HG03280 (cell line): ENCODE data around the gene ESR1.

ENCODE experiments used
- ATAC-seq: cut with Tn5 transposase; IDR thresholded peaks from one replicate; pipeline ENCODE4 v1.9.1; 2021; ENCODE audit warnings: mild to moderate bottlenecking, moderate library complexity; ENCODE audit not compliant: unreplicated experiment

ESR1 gene

GRCh38 chr6:152167641-152168603 lies 360.4 kb downstream of the ESR1 start:
- ATAC-seq: no peak

- ATAC-seq: no peak
Observed at GRCh38 chr6:152170313-152170701, 362.8 kb downstream of the ESR1 start.

GRCh38 chr6:152170702-152171667 lies 363.5 kb downstream of the ESR1 start:
- peak; percentile 95 for ATAC-seq

DNA sequence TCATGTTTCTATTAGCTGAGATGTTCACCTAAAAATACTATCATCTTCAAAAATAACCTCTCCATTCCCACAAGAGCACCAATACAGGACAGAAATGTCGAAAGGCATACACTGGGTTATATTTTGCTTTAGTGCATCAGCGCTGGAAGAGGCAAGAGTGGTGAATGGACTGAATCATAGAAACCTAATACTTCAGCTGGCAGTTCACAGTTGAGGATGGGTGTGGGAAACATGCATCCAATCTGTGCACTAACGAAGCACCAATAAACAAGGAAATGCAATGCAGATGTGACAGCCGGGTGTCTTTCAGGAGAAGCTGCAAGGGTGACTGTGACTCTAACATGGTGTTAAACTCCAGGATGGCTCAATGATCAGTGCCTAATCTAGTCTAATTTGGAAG lies 365.8 kb downstream of the ESR1 start:
- no peak for ATAC-seq

DNA sequence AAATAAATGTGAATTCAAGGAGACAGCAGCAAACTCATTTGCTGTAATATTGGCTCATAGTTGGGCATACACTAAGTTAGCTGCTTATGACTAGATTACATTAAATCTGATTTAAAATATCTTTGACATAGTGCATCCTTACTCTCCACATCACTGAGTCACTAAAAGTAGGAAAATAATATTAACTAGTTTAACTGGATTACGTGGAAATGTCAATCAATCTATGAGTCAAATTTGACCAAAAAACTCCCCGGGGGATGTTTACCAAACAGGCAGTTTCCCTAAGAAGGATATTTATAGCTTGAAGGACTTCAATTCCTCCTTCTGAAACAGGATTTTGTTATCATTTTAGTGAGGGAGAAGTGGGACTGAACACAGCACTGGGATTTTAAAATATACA lies 366.5 kb downstream of the ESR1 start:
- ATAC-seq: no peak

GRCh38 chr6:152176268-152176667 lies 368.8 kb downstream of the ESR1 start:
- ATAC-seq: no peak
